Calu3 (cell line): ENCODE measurements around the gene PPP4C. TPM values are rescaled to one million over a fixed set of nuclear protein-coding genes. Genes with fewer than 3 reads are reported as not detected.
"Not testable (repeated sequence)": the region's sequence is repeated elsewhere in the genome, so short reads cannot be mapped to it uniquely, and the experiment has no call there.

Experiments
- BruUV-seq: library from RNA; stranded (reverse); fragments of 400-500 nt; replicated peaks from 2 replicates; lab custom pipeline; 2021; lab: Mats Ljungman, UMichigan
- CTCF ChIA-PET: fragments of 300-600 bp; sonication (Branson Sonifier 250); formaldehyde crosslinking; loops from one replicate; lab custom pipeline; 2022; ENCODE audit warnings: antibody characterized with exemption; lab: Charles Lee
- DNase-seq: peaks from one replicate; pipeline ENCODE4 v3.0.0; 2022
- H3K27ac Mint-ChIP-seq: one replicate; pipeline ENCODE4 v1.8.0; 2022; ENCODE audit warnings: mixed read lengths; ENCODE audit not compliant: unreplicated experiment
- H3K27me3 Mint-ChIP-seq: one replicate; pipeline ENCODE4 v1.8.0; 2022; ENCODE audit warnings: mixed read lengths; ENCODE audit not compliant: unreplicated experiment
- H3K36me3 Mint-ChIP-seq: one replicate; pipeline ENCODE4 v1.8.0; 2022; ENCODE audit warnings: mild to moderate bottlenecking, moderate library complexity, mixed read lengths; ENCODE audit not compliant: insufficient read depth, unreplicated experiment
- H3K4me1 Mint-ChIP-seq: one replicate; pipeline ENCODE4 v1.8.0; 2022; ENCODE audit warnings: mild to moderate bottlenecking, low read depth, mixed read lengths; ENCODE audit not compliant: unreplicated experiment
- H3K4me3 Mint-ChIP-seq: one replicate; pipeline ENCODE4 v1.8.0; 2022; ENCODE audit warnings: mild to moderate bottlenecking, low read depth, moderate library complexity, mixed read lengths; ENCODE audit not compliant: unreplicated experiment
- H3K9me3 Mint-ChIP-seq: one replicate; pipeline ENCODE4 v1.8.0; 2022; ENCODE audit warnings: low read depth, mixed read lengths; ENCODE audit not compliant: unreplicated experiment
- CTCF ChIP-seq: fragments of 200-600 bp; IDR thresholded peaks from one replicate; pipeline ENCODE4 v1.8.0; 2022; ENCODE audit warnings: antibody characterized with exemption; ENCODE audit not compliant: unreplicated experiment
- intact Hi-C: fragments of 100-400 bp; cut with micrococcal nuclease; formaldehyde crosslinking; loops from one replicate; pipeline ENCODE4 v1.10.0; 2022; ENCODE audit not compliant: unreplicated experiment
- total RNA-seq: library from RNA; stranded (reverse); gene quantifications from 2 replicates; pipeline ENCODE4 v1.2.3, GENCODE V29; 2022

Gene PPP4C
- total RNA-seq, 1 experiment from 2014 or later: 184 TPM

DNA sequence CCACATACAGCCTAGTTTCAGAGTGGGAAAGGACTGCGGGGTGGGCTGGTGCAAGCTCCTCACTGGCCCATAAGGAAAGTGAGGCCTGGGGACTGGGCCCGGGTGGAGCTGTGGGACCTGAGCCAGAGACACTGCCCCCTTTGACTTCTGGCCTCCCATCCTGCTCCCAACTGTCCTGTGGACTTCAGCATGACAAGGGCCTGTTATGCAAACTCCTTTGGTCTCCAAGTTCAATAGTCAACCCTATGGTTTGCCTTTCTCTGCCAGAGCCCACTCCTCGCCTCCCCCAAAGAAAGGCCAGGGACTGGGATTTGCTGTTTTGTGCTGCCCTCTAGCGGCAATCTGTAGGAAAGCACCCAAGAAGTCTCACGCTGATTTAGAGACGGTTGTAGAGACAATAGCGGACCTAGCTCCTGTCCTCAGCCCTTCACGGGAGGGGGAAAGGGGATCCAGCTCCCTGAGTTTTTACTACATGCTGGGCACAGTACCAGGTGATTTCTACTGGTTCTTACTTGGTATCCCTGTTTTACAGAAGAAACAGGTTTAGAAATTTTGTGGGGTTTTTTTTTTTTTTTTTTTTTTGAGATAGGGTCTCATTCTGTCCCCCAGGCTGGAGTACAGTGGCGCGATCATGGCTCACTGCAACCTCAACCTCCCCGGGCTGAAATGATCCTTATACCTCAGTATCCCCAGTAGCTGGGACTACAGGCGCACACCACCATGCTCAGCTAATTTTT, 43.5 kb upstream of the PPP4C start:
- Mint-ChIP-seq H3K27me3 (peaks cover 86% of the 10 kb centered on the region), H3K36me3 (peaks cover 6% of the 10 kb centered on the region), H3K4me1 (peaks cover 9% of the 10 kb centered on the region), H3K9me3 (no peaks in the 10 kb centered on the region), H3K4me3 (peak overlapping the region; percentile 18), H3K27ac (no peak overlapping the region)
- peak; percentile 74 for DNase-seq
- intact Hi-C loops: no loop called here
- BruUV-seq: no TSS peak
- CTCF ChIA-PET: interaction anchor here (0.5 to 2.2 kb wide), 18 partner anchors 9 to 1003 kb away, joined by 3 to 12 read pairs (median 4); partner anchors contain the start of genes ASPHD1, C16orf92, DOC2A and MVP
- peak; percentile 93 for TF ChIP-seq CTCF

DNA sequence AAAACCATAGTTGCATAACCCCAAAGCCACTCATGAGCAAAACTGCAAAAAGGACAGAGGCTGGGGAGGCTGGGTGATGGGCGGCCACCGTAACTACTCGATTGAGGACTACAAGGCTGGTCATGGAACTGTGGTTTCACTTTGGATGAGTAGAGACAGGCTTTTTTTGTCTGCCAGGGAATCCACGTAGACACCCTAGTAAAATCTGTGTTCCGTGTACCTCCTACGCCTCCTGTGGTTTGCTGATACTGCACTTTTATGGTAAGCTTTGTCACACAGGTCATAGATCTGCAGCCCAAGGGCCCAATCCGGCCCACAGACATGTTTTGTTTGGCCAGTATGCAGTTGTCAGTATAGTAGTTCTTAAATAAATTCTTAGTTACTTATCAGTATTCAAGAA, 42.5 kb upstream of the PPP4C start:
- H3K36me3 Mint-ChIP-seq: no peaks in the 10 kb centered on the region

GRCh38 chr16:30040221-30040620, 35.6 kb upstream of the PPP4C start:
- no peak overlapping the region for H3K4me3 Mint-ChIP-seq
- H3K36me3 Mint-ChIP-seq: no peaks in the 10 kb centered on the region
- H3K9me3 Mint-ChIP-seq: no peaks in the 10 kb centered on the region
- CTCF ChIA-PET: interaction anchor here (0.6 to 1.6 kb wide), 4 partner anchors 8 to 139 kb away, joined by 3 to 9 read pairs (median 3); a partner anchor contains a TSS
- intact Hi-C loops: loop anchor here (5.0 kb wide), 1 partner anchor 587 kb away; no protein-coding TSS in a partner anchor
- H3K4me1 Mint-ChIP-seq: peaks cover 3% of the 10 kb centered on the region
- no peak for DNase-seq
- no peak for TF ChIP-seq CTCF
- H3K27me3 Mint-ChIP-seq: peaks cover 30% of the 10 kb centered on the region
- H3K27ac Mint-ChIP-seq: no peak overlapping the region
- no TSS peak for BruUV-seq

More for the DNA sequence above, 42.5 kb upstream of the PPP4C start:
- intact Hi-C loops: no loop called here
- peaks cover 76% of the 10 kb centered on the region for H3K27me3 Mint-ChIP-seq
- no peak for TF ChIP-seq CTCF
- DNase-seq: no peak
- peaks cover under 1% of the 10 kb centered on the region for H3K4me1 Mint-ChIP-seq
- BruUV-seq: no TSS peak
- H3K4me3 Mint-ChIP-seq: no peak overlapping the region
- CTCF ChIA-PET: interaction anchor here (0.6 to 1.0 kb wide), 2 partner anchors 15 to 116 kb away, joined by 3 read pairs; no protein-coding TSS in a partner anchor
- no peak overlapping the region for H3K27ac Mint-ChIP-seq
- no peaks in the 10 kb centered on the region for H3K9me3 Mint-ChIP-seq

DNA sequence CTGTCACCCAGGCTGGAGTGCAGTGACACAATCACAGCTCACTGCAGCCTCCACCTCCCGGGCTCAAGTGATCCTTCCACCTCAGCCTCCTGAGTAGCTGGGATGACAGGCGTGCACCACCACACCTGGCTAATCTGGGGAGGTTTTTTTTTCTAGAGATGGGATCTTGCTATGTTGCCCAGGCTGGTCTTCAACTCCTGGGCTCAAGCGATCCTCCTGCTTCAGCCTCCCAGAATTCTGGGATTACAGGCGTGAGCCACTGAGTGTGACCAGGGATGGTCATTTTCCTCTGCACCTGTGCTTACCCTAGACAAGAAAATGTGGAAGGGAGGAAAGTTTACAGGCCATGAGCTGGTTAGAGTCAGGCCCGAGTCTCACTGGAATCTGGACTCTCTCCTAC, 35.1 kb upstream of the PPP4C start:
- H3K36me3 Mint-ChIP-seq, DNase-seq, H3K4me1 Mint-ChIP-seq, H3K27ac Mint-ChIP-seq, BruUV-seq, H3K4me3 Mint-ChIP-seq, H3K9me3 Mint-ChIP-seq: not testable (repeated sequence)
- intact Hi-C loops: loop anchor here (5.0 kb wide), 1 partner anchor 587 kb away; no protein-coding TSS in a partner anchor
- peaks cover 25% of the 10 kb centered on the region for H3K27me3 Mint-ChIP-seq
- CTCF ChIA-PET: interaction anchor here (0.5 to 1.6 kb wide), 4 partner anchors 9 to 140 kb away, joined by 3 to 9 read pairs (median 5); no protein-coding TSS in a partner anchor
